Skeletal muscle cell (primary cell): Measurements from ENCODE around the gene PUDP.
"Not testable (repeated sequence)": the region's sequence is repeated elsewhere in the genome, so short reads cannot be mapped to it uniquely, and the experiment has no call there.

Experiments used
- DNase-seq: peaks from one replicate; pipeline ENCODE4 v3.0.0-alpha.2; 2010; ENCODE audit warnings: low read depth
- H3K4me3 ChIP-seq: 2 replicates; pipeline ENCODE4 v1.5.1; 2011; ENCODE audit warnings: low read depth, mild to moderate bottlenecking, control low read depth, low read length, moderate library complexity

PUDP gene

DNA sequence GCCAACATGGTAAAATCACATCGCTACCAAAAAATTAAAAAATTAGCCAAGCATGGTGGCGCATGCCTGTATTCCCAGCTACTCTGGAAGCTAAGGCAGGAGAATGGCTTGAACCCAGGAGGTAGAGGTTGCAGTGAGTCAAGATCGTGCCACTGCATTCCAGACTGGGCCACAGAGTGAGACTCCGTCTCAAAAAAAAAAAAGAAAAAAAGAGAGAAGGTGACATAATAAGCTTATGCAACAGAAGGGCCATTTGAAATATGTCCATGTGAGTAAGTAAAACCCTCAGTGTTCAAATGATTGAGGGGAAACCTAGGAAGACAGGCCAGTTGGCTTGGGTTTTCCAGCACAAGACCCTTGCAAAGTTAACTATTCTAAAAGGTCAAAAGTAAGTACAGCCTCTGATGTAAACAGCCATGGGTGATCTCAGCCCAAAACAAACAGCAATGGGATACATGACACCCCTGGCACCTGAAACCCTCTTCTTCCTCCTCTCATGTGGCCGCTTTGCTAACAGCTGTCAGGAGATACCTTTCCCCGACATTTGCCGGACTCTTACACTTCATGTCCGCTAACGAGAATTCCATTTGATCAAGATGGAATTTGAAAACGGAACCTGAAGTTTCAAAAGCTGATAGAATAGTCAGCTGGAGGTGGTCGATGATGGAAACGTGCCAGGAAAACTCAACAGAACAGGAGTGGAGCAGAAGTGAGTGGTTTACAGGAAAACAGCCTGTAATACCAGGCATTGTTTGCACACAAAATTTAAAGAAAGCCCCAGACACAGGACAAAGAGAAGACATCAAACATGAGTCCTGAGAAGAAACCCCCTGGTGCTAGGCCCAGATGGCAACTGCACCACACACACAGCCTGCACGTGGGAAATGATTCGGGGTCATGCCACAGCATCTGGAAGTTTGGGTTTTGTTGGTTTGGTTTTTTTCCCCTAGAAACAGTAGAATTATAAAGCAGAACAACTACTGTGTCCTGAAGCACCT lies 93.4 kb downstream of the PUDP start:
- no peak for DNase-seq
- no peak overlapping the region for H3K4me3 ChIP-seq

DNA sequence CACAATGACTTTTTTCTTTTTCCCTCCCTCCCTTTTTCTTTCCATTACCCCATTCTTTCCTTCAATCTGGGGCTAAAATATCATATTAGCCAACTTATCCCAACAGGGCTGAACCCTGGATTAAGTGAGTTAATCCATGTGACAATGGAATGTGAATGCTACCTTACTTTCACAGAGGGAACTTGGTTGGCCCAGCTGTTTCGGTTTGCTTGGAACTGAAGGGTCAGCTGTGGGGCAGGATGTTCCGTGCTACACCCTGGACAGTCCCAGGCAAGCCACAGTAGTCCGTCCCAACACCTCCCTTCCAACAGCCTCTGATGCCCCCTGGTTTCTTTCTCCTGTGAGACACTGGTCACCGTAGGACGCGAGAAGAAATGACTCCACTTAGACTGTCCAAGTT lies 95.4 kb downstream of the PUDP start:
- DNase-seq: no peak
- H3K4me3 ChIP-seq: no peak overlapping the region

DNA sequence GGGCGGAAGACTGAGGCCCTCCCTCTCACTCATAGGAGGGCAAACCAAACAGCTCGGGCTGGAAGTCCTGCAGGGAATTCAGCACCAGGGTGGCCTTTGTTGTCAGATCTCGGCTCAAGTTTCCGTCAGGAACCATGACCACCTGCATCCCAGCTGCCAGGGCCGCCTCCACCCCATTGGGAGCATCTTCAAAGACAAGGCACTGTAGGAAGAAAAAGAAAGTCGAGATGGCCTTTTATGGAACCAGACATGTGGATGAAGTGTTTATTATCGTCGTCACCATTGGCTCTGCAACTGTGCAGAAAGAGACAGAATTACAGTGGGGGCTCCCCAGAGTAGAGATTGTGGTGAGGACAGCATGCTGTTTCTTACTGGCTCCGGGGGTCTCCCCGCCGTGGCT lies 97.7 kb downstream of the PUDP start:
- DNase-seq: no peak
- H3K4me3 ChIP-seq: no peak overlapping the region

DNA sequence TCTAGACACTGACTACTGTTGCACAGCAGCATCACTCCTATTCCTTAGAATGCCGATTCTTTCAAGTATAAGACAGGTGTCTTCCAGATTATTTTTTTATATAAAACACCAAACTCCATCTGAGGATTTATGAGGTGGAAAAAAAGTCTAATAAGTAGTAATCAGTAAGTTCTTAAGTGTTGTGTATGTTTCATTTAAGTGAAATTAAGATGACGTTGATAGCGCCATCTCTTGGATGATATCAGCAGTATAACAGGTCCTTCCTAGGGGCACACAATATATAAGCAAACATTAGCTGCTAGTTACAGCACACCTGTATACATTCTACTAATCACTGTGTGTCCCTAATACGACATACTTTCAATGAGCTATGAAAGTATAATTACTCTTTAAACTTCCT lies 100.0 kb downstream of the PUDP start:
- no peak for DNase-seq
- H3K4me3 ChIP-seq: no peak overlapping the region

DNA sequence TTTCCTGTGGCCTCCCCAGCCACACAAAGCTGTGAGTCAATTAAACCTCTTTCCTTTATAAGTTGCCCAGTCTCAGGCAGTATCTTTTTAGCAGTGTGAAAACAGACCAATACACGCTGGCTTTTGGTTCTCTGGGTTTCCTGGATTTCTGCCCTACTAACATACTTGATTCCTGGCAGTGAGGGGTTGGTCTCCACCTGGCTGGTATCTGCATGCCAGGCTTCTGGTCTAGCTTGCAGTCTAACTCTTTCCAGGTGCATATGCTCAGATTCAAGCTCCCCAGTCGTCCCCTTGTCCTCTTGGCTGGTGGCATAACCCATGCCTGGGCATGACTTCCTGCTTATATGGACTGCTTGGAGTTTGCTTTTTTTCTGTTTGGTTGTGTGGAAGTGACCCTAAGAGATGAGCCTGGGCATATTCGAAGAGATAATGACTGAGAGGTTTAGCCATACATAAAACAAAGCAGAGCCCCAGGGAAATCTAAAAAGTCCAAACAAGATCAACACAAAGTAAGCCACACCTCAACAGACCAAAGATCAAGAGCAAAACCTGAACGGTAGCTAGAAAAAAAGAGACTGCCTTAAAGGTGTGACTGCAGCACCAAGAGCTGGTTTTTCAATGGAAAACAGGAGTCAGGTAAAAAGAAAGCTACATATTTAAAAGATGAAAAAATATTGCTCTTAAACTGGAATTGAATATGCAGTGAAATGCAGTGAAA lies 102.6 kb downstream of the PUDP start:
- no peak for DNase-seq
- H3K4me3 ChIP-seq: no peak overlapping the region

DNA sequence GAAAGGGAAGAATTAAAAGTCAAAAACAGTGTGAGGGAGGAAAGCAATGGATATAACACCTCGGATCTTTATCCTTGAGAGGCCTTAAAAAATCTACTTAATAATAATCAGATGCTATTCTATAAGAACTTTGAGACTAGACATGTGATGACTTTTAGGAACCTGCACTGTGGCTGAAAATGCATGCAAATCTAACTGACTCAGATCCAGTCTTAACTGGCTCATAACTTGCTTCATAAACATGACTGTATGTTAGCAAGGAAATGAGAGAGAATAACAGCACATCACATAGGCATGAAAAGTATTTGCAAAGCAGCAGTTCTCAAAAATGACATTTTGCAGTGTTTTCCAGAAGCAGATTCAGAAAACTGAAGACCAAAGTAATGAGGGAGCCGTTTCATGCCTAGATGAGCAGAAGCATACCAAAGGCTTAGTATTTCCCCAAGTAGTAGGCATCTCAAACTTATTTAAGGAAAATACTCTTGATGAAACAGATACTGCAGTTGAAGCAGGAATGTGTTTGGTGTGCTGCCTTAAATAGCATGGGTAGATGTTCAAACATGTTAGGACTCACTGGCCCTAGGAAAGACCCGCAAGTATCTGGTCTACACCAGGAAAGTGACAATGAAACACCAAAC lies 104.0 kb downstream of the PUDP start:
- peak; percentile 29 for DNase-seq

DNA sequence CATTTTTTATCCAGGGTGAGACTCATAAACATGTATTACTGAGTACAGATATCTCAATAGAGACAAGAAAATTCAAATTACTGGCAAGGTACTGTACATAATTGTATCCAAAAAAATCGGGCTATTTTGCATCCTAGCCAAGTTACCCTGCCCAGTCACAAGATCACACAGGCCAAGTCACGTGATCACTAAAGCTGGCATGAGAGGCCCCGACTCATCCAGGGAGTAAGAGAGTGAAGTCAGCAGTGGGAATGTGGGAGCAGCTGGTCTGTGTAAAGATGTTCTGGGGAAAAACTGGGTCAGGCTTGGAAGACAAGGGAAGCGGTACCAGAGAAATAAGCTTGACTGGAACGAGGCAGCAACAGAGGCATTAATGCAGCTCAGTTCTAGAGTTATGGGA lies 119.7 kb downstream of the PUDP start:
- no peak for DNase-seq
- H3K4me3 ChIP-seq: no peak overlapping the region

More for the DNA sequence above, 104.0 kb downstream of the PUDP start:
- not testable (repeated sequence) for H3K4me3 ChIP-seq

DNA sequence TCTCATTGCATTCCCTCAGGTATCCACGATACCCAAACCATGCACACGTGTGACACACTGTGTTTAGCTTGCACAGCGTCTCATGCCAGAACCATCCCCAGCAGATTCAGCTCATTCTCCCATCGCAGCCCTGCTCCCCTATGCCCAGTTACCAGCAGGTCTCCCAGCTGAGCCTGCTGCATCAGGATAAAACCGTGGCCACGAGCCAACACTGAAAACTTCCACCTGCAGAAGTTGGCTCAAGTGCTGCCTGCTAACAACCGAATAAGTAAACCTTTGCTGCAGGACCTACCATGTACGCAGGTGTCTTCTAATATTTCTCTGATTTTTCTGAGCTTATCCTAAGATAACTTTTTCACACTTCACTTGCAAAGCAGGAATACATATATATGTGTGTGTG lies 120.9 kb downstream of the PUDP start:
- no peak for DNase-seq
- no peak overlapping the region for H3K4me3 ChIP-seq

DNA sequence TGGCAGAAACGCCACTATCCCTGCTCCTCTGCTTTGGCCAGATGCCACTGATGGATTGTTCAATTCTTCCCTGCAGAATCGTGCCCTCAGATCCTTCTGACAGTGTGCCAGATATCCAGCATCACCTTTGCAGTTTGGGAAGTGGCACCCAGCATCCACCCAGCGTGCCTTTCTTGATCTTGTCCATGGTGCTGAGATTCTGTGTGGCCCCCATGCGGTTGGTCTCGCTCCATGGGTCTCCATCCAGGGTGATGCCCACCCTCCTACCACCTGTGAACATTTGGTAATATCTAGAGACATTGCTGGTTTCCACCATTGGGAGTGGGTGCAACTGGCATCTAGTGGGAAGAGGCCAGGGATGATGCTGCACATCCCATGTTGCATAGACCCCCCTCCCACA lies 121.6 kb downstream of the PUDP start:
- DNase-seq, H3K4me3 ChIP-seq: not testable (repeated sequence)

DNA sequence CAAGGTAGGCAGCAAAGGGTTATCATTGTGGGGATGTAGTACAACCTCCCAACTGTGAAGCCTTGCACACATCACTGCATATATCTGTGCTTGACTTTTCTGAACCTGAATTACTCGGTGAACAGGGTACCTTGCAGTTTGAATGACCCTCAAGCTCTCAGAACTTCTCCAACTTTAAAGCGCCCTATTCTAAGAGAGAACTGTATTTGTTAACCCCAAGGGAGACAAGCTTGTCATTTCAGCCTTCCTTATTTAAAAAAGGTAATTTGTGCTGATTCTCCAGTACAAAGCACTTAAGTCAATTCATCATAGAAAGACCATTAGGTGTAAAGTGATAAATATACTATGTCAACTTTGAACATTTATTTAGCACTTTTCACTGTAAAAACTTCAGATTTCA lies 122.5 kb downstream of the PUDP start:
- DNase-seq: no peak
- no peak overlapping the region for H3K4me3 ChIP-seq

DNA sequence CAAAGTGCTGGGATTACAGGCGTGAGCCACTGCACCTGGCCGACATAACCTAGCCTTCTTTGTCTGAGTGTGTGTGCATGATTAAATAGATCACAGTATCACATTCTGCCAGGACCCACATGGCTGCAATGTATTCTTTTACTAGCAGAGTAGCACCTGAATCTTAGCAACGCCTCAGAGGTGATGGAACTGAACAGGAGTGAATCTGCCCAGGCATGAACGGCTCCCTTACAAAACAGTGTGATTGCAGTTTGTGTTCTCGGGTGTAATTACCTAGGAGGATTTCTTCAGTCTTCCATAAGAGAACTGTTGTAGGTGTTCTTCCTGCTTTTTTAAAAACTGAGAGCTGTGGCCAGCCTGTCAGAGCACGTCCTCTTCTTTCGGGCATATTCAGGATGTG lies 123.1 kb downstream of the PUDP start:
- no peak overlapping the region for H3K4me3 ChIP-seq
- DNase-seq: no peak

DNA sequence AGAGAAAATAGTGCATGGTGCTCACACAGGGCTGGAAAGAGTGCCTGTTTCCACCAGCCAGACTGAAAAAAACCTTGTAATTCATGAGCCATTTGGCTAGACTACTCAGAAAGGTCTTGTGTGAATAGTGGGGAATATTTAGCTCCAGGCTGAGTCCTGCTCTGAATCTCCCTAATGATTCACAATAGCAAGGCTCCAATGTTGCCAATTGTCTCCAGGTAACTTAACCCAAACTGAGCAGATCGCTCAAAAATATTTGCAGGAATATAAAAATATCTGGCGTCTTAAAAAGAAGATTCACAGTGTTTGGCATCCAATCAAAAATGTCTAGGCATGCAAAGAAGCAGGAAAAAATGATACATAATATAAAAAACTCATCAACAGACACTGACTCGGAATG lies 125.0 kb downstream of the PUDP start:
- not testable (repeated sequence) for DNase-seq

DNA sequence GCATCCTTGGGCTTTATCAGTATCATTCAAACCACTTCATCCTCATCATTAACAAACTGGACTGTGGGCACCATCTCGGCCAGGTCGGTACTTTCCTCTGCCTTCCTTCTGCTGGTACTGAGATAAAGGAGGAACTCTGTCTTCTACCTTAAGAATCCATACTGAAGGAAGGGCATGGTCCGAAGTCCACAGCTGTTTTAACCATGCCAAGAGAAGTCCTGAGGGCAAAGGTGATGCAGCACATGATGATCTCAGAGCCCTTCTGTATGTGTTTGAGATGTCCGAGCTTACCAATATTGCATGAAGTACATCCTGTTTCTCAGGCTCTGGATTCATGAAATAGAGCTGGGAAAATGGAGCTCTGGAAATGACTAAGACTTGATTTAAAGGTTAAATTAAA lies 126.0 kb downstream of the PUDP start:
- no peak for DNase-seq
- H3K4me3 ChIP-seq: no peak overlapping the region

More for the DNA sequence above, 125.0 kb downstream of the PUDP start:
- not testable (repeated sequence) for H3K4me3 ChIP-seq

DNA sequence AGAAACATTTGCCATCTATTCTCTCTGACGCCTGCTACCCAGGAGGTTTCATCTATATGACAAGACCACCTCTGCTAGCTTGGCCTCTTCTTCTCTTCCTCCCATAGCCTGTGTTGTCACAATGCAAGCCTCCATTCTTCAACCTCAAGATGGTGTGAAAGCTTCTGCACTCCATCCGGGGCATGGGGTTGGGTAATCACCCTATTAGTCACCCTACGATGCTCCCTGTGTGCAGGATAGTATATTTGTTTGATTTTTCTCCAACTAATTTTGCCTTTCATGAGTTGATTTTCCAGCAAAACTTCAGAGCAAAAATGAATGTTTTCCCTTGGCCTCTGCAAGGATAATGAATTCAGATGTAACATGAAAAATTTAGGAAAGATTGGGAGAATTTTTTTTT lies 128.4 kb downstream of the PUDP start:
- no peak for DNase-seq
- H3K4me3 ChIP-seq: no peak overlapping the region

DNA sequence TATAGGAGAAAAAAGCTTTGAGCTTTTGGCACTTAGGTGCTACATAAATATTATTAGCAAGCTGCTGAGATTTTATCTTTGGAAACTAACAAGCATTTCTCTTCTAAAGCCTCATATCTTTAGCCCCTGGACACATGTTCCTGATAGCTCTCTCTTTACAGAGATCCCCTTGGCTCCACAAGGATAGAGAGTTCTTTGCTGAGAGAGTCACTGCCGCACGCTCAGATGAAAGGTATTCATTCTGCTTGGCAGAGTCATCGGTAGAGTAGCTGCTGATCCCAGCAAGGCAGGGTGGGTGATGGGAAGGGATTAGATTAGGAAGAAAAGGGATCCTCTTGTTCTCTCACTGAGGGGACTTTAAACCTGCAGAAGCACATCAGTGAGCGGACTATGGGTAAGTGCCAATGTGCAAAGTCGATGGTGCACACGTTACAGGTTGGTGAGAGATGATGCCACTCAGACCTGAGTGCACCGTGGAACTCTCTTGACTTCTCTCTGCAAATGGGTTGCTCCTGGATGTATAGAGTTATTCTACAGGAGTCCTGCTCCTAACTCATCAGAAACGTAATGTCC lies 135.6 kb downstream of the PUDP start:
- not testable (repeated sequence) for H3K4me3 ChIP-seq
- peak; percentile 5 for DNase-seq

DNA sequence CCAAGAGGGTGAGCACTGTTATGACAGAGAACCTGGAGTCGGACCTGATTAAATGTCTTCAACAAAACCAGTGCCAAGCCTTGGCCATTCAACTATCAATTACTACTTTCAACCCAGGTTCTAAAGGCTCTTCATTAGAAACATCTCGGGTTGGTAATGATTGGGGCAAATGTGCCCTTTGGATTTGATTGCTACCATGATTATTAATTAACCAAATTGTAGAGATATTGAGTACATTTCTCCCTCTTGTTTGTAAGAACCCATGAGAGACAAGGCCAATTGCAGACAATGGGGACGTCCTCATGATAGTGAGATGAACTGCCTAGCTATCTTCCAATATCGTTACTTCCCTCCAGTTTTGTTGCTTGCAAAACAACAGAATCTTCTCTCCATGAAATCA lies 137.1 kb downstream of the PUDP start:
- H3K4me3 ChIP-seq, DNase-seq: not testable (repeated sequence)

DNA sequence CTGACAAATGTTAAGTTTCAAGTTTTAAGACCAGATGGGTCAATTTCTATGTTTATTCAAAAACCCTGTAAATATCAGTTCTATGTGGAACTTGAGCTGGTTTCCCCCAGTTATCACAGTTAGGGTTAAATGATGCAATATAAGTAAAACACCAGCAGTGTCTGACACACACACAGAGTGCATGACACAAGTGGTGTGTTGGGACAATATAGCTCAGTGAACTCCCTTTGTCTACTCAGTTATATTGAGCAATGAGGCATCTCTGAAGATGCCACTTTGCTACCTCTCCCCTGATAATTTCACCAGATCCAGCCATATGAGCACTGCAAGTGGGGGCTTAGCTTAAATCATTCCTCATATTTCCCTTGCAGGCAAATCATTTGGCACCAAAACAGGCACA lies 140.6 kb downstream of the PUDP start:
- DNase-seq, H3K4me3 ChIP-seq: not testable (repeated sequence)
